ENCODE measurements around the gene RAB35.

RAB35 gene

DNA sequence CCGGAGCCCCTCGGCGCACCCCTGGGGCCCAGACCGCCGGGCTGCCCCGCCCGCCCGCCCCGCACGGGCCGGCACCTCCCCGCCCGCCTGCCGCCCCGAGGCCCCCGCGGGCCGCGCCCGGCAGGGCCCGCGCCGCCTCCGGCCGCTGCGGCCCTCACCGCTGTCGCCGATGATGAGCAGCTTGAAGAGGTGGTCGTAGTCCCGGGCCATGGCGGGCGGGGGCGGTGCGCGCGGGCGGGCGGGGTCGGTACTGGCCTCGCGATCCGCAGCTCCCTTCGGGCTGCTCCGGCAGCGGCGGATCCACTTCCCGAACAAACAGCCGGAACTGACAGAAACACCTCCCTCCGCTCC lies at the start of gene RAB35:
TSS of gene RAB35 (minus strand) at position 313 of the 351 bp plus-strand sequence. CDS start at position 210, 103 bp downstream.
- FAIRE-seq = no peak
- DNase-seq (ENCODE audit: low spot score) = no peak

DNA sequence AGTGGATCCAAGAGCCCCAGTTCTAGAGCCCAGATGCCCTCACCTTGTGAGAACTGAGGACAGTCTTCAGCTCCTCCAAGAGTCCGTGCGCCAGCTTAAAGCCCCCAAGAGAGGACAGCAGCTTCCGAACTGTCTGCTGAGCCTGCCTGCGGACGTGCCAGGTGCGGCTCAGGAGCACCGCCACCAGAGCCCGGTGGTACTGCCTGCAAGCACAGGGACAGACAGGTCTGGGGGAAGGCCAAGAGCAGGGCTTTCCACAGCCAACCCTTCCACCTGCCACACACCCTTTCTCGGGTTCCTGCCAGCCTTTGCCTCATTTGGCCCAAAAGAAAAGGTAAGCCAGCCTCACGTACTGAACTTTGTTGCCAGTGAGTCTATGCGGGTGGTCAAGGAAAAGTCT lies 47.7 kb upstream of the RAB35 start:
- DNase-seq (ENCODE audit: low spot score) (no peak), FAIRE-seq (no peak)

- DNase-seq (ENCODE audit: low spot score) (no peak), FAIRE-seq (no peak)
These were observed 46.2 kb upstream of the RAB35 start for GRCh38 chr12:120162763-120163162.

DNA sequence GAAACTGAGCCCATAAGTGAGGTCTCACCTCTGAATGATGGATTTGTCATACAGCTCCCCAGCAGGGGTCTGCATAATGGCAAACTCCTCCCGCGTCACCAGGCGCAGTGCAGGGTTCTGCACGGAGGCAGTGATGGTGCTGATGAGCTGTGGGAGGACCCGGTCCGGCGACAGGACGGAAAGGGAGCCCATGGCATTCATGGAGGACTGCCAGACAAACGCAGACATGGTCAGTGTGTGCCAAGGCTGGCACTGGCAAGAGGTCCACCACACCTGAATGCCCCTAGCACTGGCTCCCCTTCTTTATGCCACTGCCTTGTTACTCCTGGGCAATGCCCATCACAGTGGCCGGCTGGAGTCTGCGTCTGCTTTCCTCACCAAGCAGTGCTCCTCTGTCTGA lies 45.3 kb upstream of the RAB35 start:
- FAIRE-seq = no peak
- DNase-seq (ENCODE audit: low spot score) = no peak

DNA sequence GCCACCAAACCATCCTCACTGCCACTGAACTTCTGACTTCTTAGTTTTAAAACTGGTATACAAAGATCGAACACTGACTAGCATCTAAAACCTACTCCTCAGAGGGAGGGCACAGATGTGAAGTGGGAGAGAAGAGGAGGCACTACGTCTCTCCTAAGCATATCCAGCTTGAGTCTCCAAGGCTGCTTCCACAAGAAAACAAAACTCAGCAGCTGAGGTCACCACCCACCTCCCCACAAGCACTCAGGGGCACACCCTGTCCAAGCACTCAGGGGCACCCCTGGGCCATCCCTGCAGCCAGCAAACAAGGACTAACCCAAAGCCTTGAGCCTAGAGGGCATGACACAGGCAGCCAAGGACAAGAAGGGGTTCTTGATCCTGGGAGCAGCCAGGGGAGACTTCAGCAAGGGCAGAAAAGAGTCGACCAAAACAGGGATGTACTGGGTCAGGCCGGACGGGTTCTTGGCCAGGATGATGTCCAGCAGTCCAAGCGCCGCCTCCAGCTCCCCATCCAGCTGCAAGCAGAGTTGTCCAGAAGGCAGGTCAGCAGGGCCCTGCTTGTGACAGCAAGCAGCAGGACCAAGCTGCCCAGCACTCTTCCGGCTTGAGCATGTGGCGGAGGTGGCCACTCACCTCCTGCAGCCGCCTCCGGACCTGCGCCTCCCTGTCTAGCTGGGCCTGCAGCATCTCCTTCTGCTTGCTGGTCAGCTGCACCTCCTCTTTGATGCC lies 43.1 kb upstream of the RAB35 start:
- DNase-seq (ENCODE audit: low spot score) = no peak

GRCh38 chr12:120158351-120158750 lies 41.8 kb upstream of the RAB35 start:
- DNase-seq (ENCODE audit: low spot score) (no peak), FAIRE-seq (no peak)

More for the DNA sequence above, 43.1 kb upstream of the RAB35 start:
- no peak for FAIRE-seq

DNA sequence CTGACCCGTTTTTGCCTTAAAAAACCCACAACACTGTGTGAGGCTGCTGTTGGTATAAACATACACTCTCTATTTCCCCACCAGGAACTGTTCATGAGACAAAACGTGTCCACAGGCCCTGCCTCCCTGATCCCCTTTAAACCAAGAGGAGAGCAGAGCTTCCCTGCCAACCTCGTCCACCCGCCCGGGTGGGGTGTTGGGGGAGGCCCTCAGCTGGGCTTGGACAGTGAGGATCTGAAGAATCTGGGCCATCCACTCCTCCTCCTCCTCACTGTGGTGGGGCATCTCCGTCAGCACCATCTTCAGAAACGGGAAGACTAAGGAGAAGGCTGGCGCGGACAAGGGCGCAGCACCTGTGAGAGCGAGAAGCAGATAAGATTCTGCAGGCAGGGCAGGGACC lies 41.1 kb upstream of the RAB35 start:
- DNase-seq (ENCODE audit: low spot score) = no peak
- FAIRE-seq = no peak

GRCh38 chr12:120156315-120157259 lies 40.0 kb upstream of the RAB35 start:
- FAIRE-seq = no peak
- DNase-seq (ENCODE audit: low spot score) = no peak

DNA sequence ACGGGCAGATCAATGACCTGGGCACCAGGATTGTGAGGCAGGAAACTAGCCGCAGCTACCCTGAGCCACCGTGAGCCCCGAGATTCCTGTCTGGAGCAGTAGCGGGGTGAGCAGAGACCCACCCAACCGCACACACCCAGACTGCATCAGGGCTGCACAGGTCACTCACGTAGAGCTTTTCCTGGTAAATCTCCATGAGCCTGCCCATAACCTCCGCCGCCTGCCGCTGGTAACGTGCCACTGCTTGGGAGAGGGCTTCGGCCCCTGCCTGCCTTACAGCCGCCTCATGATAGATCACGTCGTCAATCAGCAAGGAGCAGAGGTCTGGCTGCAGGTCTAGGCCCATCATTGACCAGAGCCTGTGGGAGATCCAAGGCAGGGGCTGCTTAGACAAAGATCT lies 38.5 kb upstream of the RAB35 start:
- DNase-seq (ENCODE audit: low spot score) (no peak), FAIRE-seq (no peak)

DNA sequence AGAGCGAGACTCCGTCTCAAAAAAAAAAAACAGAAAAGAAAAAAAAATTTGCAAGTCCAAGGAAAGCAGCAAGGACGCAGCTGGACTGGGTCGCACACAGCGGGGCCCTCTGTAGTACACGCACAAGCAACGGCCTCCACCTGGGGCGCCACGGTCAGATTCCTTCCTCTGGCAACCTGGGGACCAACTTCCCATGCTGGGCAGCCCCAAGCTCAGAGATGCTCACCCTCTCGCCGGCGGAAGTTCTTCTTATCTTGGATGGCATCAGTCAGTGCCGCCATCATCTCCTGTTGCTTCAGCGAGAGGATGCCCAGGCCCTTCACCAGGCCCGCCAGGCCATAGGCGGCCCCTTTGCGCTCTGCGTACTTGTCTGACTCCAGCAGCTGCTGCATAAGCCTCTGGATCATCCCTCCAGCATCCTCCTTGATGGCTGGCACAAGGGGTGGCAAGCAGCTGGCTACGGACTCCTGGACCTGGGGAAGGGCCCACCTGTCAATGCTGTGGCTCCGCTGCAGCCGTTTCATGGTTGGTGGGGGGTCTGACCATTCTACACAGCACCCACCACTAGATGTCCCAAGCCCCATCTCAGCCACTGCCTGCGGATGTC lies 34.5 kb upstream of the RAB35 start:
- DNase-seq (ENCODE audit: low spot score) (no peak), FAIRE-seq (no peak)

GRCh38 chr12:120148011-120148410 lies 31.5 kb upstream of the RAB35 start:
- DNase-seq (ENCODE audit: low spot score) (no peak), FAIRE-seq (no peak)

DNA sequence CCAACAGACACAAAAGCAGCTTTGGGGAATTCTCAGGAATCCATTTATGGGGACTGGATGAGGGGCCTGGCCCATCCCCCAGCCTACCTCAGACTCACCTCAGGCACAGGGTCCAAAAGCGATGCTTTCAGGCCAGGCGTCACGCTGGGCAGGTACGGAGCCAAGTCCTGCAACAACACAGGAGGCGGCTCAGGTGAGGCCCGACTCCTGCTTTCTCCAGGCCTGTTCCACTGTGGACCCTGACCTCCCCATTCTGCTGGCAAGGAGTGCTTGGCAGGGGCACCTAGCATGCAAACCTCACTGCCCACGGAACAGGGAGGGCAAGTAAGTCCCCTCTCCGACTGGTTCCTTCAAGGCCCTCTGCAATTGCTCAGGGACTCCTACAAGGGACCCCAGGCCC lies 28.6 kb upstream of the RAB35 start:
- FAIRE-seq (no peak), DNase-seq (ENCODE audit: low spot score) (no peak)

DNA sequence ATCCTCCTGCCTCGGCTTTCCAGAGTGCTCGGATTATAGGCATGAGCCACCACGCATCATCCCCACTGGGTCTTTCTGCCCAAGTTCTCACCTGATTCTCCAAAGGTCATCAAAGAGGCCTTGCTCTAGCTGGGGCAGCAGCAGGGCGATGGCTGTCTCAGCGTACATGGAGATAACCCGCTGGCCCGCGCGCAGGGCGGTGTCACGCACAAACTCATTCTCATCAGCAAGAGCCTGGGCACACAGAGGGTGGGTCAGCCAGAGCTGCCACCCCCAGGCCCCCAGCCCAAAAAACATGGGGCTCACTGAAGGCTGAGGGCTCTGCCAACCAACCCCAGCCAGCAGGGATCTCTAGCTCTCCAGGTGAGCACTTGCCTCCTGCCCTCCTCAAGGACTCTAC lies 27.7 kb upstream of the RAB35 start:
- DNase-seq (ENCODE audit: low spot score) = no peak
- no peak for FAIRE-seq

DNA sequence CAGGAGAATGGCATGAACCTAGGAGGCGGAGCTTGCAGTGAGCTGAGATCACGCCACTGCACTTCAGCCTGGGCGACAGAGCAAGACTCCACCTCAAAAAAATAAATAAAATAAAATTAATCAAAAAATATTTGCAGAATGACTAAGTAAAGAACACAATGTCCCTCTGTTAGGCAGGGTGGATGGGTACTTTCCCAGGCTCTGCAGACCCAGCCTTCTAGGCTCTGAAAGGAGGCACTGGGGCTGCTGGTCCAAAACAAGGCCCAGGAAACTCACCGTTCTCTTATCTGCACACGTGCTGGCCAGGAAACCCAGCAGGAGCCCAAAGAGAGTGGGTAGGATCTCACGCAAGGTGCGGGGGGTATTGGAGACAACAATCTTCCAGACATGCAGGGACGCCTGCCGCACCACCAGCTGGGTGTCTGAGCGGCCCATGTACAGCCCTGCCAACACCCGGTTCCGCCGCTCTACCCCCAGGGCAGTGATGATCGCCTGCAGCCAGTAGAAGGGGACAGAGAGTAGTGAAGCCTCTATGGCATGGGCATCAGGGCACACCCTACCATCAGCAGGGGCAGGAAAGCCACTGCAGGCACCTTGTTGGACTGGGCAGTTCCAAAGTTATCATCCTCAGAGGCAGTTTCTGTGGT lies 25.8 kb upstream of the RAB35 start:
- no peak for DNase-seq (ENCODE audit: low spot score)
- no peak for FAIRE-seq

DNA sequence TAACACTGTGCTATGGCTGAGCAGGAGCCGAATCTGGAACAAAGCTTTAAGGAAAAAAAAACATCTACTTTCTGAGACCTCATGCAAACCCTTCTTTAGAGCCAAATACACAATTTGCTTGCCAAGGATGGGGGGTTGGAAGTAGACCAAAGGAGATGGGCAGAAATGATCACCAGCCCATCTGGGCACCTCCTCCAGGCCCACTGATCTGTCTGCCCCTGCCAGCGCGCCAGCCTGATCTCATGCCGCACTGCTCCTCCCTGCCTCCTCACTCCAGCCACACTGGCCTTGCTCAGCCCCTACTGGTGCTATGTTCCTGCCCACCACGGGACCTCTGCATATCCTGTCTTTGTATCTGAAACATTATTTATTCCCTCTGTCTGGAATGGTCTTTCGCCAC lies 24.8 kb upstream of the RAB35 start:
- no peak for DNase-seq (ENCODE audit: low spot score)
- FAIRE-seq = no peak

- FAIRE-seq (no peak), DNase-seq (ENCODE audit: low spot score) (no peak)
These were observed 24.1 kb upstream of the RAB35 start for GRCh38 chr12:120140603-120141002.

DNA sequence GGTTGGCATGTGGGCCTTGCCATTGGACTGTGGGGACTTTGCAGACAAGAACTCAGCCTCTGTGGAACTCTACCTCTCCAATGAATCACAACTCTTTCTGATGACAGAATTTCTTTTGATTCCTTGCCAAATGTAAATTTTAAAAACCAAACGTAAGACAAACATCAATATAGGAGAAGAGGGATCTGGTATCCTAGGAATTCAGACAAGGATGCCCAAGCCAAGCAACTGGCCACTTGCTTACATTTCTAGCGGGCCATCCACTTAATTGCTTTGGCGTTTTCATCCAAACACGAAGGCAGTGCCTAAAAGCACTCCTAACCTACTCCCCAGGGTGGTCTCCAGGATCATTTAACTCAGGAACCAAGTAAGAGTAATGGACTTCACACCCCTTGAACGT lies 23.4 kb upstream of the RAB35 start:
- no peak for FAIRE-seq
- no peak for DNase-seq (ENCODE audit: low spot score)

- no peak for DNase-seq (ENCODE audit: low spot score)
- no peak for FAIRE-seq
These were observed 21.8 kb upstream of the RAB35 start for GRCh38 chr12:120138366-120138765.

GRCh38 chr12:120137833-120138232 lies 21.3 kb upstream of the RAB35 start:
- DNase-seq (ENCODE audit: low spot score) (no peak), FAIRE-seq (no peak)

DNA sequence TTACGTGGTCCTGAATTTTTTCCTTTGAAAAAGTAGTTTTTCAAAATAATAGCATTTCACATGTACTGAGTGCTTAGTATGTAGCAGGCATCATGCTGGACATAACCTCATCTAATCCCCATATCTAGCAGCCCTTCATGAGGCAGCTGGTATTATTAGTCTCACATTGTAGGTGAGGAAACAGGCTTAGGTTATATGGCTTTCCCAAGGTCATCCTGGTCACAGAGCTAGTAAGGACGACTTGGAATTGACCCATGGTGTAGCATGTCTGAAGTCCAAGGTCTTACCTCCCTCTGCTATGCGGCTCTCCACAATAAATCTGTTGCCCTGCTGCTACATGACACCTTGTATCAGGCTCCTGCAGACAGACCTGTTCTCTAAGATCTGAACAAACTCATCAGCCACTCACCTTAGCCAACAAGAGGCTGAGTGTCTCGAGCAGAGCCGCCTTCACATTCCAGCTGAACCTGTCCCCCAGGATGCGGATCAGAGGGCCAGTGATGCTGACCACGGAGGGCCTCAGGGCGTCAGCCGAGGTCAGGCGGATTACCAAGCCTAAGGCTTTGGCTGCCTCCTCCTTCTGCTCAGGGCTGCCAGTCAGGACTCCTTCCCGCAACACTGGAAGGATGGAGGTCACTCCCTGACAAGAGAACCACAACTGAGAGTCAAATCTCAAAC lies 19.7 kb upstream of the RAB35 start:
- FAIRE-seq = no peak
- no peak for DNase-seq (ENCODE audit: low spot score)

GRCh38 chr12:120134307-120134980 lies 17.9 kb upstream of the RAB35 start:
- DNase-seq (ENCODE audit: low spot score) (no peak), FAIRE-seq (no peak)
